ENCODE data around the gene WWTR1. TPM values are rescaled to one million over a fixed set of nuclear protein-coding genes. Genes with fewer than 3 reads are reported as not detected.

Gene WWTR1
- total and polyA plus RNA-seq, 2 of the 8 experiments (the other 6 are each of a cell fraction or from before 2014, with no cell fraction given): 15.7 to 18.6 TPM

GRCh38 chr3:149623824-149624223 is 34.0 kb downstream of the WWTR1 start:
- H3K4me2 ChIP-seq (ENCODE audit: insufficient read depth in 1 of 2, low read depth in 2 of 2, low read length in 2 of 2): no peak overlapping the region
- no peaks in the 10 kb centered on the region for H3K23me2 ChIP-seq (ENCODE audit: low read depth, low read length)
- H2AK5ac ChIP-seq (ENCODE audit: low read depth, low read length): peak overlapping the region; percentile 85; the same call in 1 of the 2 replicates
- 91% methylated on average over 6 of the region's 6 CpGs; no CpG with 5 or more reads in 1 of the 2 experiments for WGBS, 2 experiments (ENCODE audit: extremely low coverage in 1 of 2, insufficient coverage in 1 of 2, insufficient read length in 1 of 2, insufficient replicate concordance in 2 of 2, low coverage in 1 of 2, low lambda C conversion rate in 2 of 2, missing lambda C conversion rate in 1 of 2)
- FAIRE-seq (no peak), DNase-seq (ENCODE audit: low read depth in 1 of 2, low spot score in 2 of 2) (no peak)
- H4K5ac ChIP-seq (ENCODE audit: insufficient read length, low read depth, low read length): no peak overlapping the region
- no peak overlapping the region for H2BK120ac ChIP-seq (replicated peaks; ENCODE audit: low read depth, low read length)
- no peak overlapping the region for H2BK12ac ChIP-seq (ENCODE audit: low read depth, low read length)
- no peak overlapping the region; the same call in 1 of the 2 replicates for H3K27ac ChIP-seq (ENCODE audit: low read depth, low read length)
- ChIA-PET POLR2A (ENCODE audit: partially characterized antibody) (interaction anchor here (2.2 kb wide), 1 partner anchor 34 kb away, joined by 5 read pairs; the partner anchor contains the start of gene WWTR1), CTCF (ENCODE audit: partially characterized antibody) (interaction anchor here (0.9 to 2.1 kb wide), 3 partner anchors 9 to 147 kb away, joined by 3 to 7 read pairs (median 3); no protein-coding TSS in a partner anchor)
- no peak overlapping the region for H2BK5ac ChIP-seq (ENCODE audit: low read depth, low read length)
- no peak overlapping the region for H2AFZ ChIP-seq (ENCODE audit: low read length)
- no peak overlapping the region for H3K18ac ChIP-seq (ENCODE audit: extremely low read depth, low read length)
- no peak overlapping the region for H3K4ac ChIP-seq (replicated peaks; ENCODE audit: insufficient read length, low read depth, low read length)
- TF ChIP-seq TCF12 (IDR thresholded peaks at IDR 0.05; ENCODE audit: low read depth, low read length): no peak
- TF ChIP-seq SRF (IDR thresholded peaks at IDR 0.05; ENCODE audit: low read depth, low read length): no peak
- TF ChIP-seq CHD1 (IDR thresholded peaks at IDR 0.05; ENCODE audit: low read depth, low read length): no peak
- no peak for TF ChIP-seq POLR2AphosphoS5 (IDR thresholded peaks at IDR 0.05; ENCODE audit: low read depth, low read length)
- TF ChIP-seq EGR1 (IDR thresholded peaks at IDR 0.05; ENCODE audit: borderline replicate concordance, low read depth, low read length): no peak
- TF ChIP-seq RAD21 (IDR thresholded peaks at IDR 0.05 in 1 of 2, conservative IDR thresholded peaks at IDR 0.05 in 1 of 2; ENCODE audit: low read depth in 2 of 2, low read length in 2 of 2): no peak
- no peak for TF ChIP-seq KDM4A (IDR thresholded peaks at IDR 0.05; ENCODE audit: low read depth, low read length, severe bottlenecking)
- TF ChIP-seq SIN3A (conservative IDR thresholded peaks at IDR 0.05 in 1 of 2, IDR thresholded peaks at IDR 0.05 in 1 of 2; ENCODE audit: low read depth in 1 of 2, low read length in 2 of 2): no peak
- TF ChIP-seq YY1 (IDR thresholded peaks at IDR 0.05; ENCODE audit: low read depth, low read length): no peak
- no peak for TF ChIP-seq CBX5 (IDR thresholded peaks at IDR 0.05; ENCODE audit: low read depth, low read length)
- TF ChIP-seq BACH1 (IDR thresholded peaks at IDR 0.05; ENCODE audit: low read length): no peak
- no peak for TF ChIP-seq JUN (IDR thresholded peaks at IDR 0.05; ENCODE audit: low read depth, low read length)
- TF ChIP-seq GTF2F1 (IDR thresholded peaks at IDR 0.05; ENCODE audit: borderline replicate concordance, low read depth, low read length): no peak
- no peak for TF ChIP-seq SP2 (IDR thresholded peaks at IDR 0.05; ENCODE audit: low read length)
- H3K56ac ChIP-seq (replicated peaks; ENCODE audit: insufficient read length, low read depth, low read length): no peak overlapping the region
- no peak overlapping the region for H3K4me3 ChIP-seq (ENCODE audit: extremely low read depth in 1 of 4, insufficient read depth in 2 of 4, low read depth in 3 of 4, low read length in 4 of 4)
- H3K79me2 ChIP-seq (ENCODE audit: control insufficient read depth in 1 of 2, insufficient read depth in 2 of 2, low read length in 2 of 2): peaks cover 0 to 44% of the 10 kb centered on the region in 2 experiments; a peak in 2 of 4 replicates
- H3K23ac ChIP-seq (ENCODE audit: insufficient read length): no peak overlapping the region
- no peaks in the 10 kb centered on the region for H3K36me3 ChIP-seq (ENCODE audit: control insufficient read depth in 2 of 4, insufficient read depth in 4 of 4, low read length in 3 of 4)
- no peaks in the 10 kb centered on the region for H3K27me3 ChIP-seq (replicated peaks in 1 of 4; ENCODE audit: control insufficient read depth in 3 of 4, extremely low read depth in 1 of 4, insufficient read depth in 3 of 4, low read length in 3 of 4)
- H4K91ac ChIP-seq (replicated peaks; ENCODE audit: insufficient read length, low read length): no peak overlapping the region
- no peak overlapping the region for H2BK20ac ChIP-seq (ENCODE audit: low read length)
- H4K8ac ChIP-seq (ENCODE audit: extremely low read depth, insufficient read depth, low read length): no peak overlapping the region
- no peak overlapping the region for H2BK15ac ChIP-seq (ENCODE audit: low read length)
- peaks cover 0 to 5% (median 2%) of the 10 kb centered on the region in 4 experiments; a peak in 2 of 7 replicates for H3K4me1 ChIP-seq (replicated peaks in 1 of 4; ENCODE audit: control insufficient read depth in 3 of 4, insufficient read depth in 4 of 4, low read length in 3 of 4)
- H3K79me1 ChIP-seq (ENCODE audit: low read depth, low read length): peaks cover 12% of the 10 kb centered on the region
- H4K20me1 ChIP-seq (replicated peaks in 1 of 2; ENCODE audit: control insufficient read depth in 1 of 2, insufficient read depth in 2 of 2, low read length in 2 of 2): peaks cover 0 to 2% of the 10 kb centered on the region in 2 experiments
- no peak overlapping the region for H3K9ac ChIP-seq (replicated peaks in 1 of 4; ENCODE audit: extremely low read depth in 1 of 4, low read depth in 3 of 4, low read length in 3 of 4)
- no peak overlapping the region for H3K14ac ChIP-seq (ENCODE audit: insufficient read length)
- no peaks in the 10 kb centered on the region for H3K9me3 ChIP-seq (ENCODE audit: insufficient read depth in 2 of 2, low read depth in 1 of 2, low read length in 1 of 2)
